Left renal pelvis (tissue), 4 donors: ENCODE measurements around the gene MCFD2. TPM values are rescaled to one million over a fixed set of nuclear protein-coding genes. Genes with fewer than 3 reads are reported as not detected.

ENCODE experiments used
- DNase-seq, 4 donors: peaks; one replicate each; pipeline ENCODE4 v3.0.0-alpha.2; 2013; ENCODE audit warnings: low read depth in 4 of 4, low spot score in 3 of 4
- polyA plus RNA-seq, 4 donors: library from polyadenylated mRNA; unstranded; fragments of 120-200 nt; gene quantifications; one replicate each; pipeline ENCODE4 v1.2.1, GENCODE V29; 2013; ENCODE audit not compliant: insufficient read length in 4 of 4

MCFD2 gene
- polyA plus RNA-seq, result 100 to 1,000 TPM in 1 of 4 donors, 10 to 100 TPM in 3; 83.9 to 105 (median 96.3) TPM

DNA sequence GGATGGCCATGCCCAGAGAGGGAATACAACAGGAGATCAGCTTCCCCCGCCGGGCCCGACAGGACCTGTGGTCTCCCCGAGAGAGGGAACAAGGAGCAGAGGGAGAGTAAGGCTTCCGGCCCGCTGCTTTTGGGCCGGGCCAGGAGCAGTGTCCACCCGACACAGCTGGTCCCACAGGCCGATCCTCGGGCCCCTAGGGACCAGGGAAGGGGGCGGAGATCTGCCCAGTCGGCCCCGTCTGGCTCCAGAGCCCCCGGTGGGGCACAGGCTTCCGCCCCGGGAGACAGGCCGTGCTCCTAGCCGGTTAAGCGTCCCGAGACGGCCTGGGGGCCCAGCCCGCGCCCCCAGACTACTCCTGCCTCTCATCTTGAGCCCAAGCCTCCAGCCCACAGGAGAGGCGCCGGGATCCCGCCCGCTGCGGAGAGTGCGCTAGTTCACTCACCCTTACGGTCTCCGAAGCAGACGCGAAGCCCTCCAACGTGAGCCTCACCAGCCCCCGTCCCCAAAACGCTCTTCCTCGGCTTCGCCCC lies at the start of gene MCFD2:
MCFD2 (minus strand) TSS at position 526 of the 530 bp plus-strand sequence. CDS start 6,635 bp downstream, outside the sequence.
- DNase-seq, result no peak

DNA sequence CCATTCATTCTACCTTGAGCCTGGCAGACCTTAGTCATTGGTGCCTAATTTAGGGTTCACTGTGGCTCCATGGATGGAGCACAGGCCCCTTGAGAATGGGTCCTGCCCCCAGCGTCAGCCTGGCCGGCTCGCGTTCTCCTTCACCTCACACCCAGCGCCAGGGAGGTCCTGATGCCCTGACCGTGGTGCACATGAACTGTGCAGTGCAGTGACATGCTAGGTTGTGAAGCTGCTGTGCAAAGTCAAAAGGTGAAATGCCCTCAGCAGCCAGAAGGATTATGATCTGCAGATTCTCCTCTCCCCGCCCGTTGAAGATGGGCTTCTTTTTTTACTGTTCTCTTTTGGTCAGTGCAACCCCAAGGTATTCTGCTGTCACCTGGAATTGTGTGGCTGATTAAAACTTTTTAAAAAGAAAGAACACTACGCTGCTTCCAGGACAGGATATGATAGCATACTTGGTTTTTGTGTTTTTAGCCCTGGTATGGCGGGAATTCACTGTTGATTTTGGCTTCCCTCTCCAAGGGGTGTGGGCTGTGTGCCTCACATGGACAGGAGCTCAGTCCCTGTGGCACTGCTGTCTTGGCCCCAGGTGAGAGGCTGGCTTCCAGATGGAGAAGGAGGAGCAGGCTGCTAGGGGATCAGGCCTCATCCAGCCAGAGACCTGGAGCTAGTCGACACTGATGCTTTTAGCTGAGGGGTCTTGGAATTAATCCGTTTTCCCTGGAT lies 49.4 kb upstream of the MCFD2 start:
- DNase-seq, result no peak

DNA sequence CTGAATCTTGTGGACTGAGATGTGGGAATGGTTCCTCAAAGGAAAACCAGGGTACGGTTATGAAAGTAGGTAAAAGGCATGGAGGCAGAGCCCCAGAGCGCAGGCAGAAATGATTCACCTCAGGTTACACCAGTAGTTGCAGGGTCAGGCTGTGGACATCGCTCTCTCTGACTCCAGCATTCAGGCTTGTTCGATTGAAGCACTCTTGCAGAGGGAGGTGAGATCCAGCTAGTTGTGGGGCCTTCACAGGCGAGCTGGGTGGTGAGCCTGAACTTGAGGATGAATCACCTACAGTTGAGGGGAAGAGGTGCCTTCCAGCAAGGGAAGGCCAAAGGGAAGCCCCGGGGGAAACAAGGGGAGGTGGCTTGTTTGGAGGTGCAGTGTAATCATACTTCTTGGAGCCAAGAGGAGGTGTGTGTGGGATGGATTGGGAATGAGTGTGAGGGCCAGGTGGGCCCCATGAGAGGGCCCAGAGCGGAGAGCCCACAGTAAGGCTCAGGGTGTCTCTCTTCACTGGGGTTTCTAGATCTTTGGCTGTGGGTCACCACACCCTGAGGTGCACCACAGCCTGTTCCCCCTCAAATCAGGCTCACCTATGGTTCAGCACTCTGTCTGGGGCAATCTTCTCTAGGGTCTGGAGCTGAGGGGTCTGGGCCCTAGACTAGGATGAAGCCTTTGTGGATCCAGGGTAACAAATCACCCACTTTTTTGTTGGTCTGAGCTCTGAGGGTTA lies 48.5 kb upstream of the MCFD2 start:
- no peak for DNase-seq

DNA sequence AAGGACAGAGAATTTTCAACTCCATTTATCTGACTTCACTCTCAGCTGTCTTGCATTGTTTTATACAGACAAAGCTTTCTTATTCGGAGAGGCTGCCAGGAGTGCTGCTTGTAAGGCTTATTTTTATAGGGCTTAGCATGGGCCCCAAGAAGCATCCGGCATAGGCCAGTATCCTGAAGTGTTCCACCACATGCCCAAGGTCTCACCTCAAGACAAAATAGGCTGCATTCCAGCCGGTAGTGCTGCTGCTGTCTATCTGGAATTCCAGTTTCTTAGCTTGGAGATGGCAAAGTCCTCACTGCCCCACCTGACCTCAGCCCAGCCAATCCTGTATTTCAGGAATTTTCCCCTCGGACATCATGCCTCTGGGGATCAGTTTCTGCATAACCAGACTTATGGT lies 47.6 kb upstream of the MCFD2 start:
- DNase-seq, result no peak

DNA sequence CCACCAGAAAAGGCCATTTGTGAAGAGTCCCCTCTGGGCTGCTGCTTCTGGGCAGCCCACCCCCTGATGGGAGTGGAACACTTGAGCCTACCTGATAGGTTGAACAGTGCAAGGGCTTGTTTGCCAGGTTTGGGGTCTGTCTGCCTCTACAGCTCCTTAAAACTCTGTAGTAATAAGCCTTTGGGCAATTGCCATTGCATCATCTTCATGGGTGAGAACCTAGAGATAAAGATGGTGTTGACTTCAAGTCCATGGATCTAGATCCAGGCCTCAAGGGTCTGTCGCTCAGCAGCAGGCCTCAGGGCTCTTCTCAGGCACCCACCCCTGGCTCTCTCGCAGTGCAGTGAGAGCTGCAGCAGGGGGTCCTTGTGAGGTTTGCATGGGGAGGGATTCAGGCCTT lies 47.1 kb upstream of the MCFD2 start:
- DNase-seq, result no peak

DNA sequence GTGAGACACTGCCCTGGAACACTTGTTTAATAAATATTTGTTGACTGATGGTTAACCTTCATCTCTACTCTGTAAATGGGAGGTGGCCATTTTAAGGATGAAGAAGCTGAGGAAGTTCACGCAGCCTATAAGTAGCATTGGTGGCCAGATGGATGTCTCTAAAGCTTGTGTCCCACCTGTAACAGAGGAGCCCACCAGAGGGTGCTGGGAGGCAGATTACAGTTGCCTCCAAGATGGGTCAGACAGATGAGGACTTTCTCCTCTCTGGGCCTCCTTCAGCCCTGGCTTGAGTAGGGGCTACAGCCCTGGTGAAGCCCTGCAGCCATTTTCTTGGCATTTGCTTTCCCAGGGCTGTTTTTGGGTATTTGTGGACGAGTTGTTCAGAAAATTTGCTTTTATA lies 45.0 kb upstream of the MCFD2 start:
- DNase-seq, result no peak

DNA sequence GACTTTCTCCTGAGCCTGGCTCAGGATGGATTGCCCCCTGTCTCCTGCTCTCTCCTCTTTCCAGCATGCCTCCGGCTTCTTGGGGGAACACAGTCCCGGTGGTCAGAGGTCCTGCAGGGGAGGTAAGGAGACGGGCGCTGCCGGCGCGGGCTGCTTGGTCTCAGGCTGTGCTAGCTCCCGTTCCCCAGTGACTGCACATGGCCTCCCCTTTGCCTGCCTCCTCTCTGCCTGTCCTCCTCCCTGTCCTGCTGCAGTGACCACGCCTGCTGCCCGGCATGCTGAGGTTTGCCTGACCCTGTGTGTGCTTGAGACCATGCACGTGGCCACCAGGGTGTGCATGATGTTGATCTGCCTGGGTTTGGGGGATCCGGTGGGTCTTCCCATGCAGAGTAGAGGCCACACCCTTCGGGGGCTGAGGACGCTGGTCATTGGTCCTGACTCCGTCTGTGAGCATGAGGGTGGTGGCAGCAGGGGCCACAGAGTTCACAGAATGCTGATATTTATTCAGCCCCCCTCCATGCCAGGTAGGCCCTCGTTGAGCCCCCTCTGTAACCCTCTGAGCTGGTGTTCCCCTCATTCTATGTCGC lies 42.9 kb upstream of the MCFD2 start:
- DNase-seq, result no peak

DNA sequence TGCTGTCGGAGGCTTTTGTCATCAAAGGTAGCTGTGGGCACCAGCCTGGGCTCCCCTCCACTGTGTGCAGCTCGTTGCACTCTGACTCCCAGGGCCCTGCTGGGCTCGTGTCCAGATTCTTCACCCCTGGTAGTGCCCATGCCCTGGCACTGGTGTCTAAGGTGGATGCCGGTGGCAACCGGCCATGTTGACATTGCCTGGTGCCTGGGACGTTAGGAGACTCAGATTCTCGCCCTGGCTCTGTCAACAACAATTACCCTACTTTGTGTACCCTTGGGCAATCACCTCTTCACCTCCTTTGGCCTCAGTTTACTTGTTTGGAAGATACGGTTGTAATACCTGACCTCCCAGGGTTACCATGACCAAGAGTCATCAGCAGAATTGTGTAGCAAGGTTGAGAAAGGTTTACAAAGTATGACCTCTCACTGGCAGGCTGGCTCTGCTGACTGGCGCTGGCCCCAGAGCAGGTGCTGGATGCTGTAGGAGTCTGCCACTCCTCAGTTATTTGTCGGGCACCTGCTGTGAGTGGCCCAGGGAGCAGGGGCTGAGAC lies 41.5 kb upstream of the MCFD2 start:
- DNase-seq, result no peak

DNA sequence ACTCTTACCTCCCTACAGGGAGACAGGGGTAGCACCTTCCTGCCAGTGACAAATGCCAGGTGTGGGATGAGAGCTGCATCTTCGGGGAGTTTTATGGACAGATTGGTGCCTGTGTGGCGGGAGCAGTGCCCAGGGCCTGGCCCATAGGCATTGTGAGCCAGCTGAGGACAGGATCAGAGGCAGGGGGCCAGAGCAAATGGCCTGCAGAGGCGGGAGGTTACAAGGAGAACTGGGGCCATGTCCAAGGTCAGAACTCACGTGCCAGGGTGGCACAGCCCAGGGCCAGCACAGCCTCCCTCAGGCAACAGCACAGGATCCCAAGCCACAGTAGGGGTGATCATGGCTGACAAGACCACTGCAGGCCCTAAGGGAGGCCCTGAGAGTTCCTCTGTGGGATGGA lies 40.2 kb upstream of the MCFD2 start:
- no peak for DNase-seq

DNA sequence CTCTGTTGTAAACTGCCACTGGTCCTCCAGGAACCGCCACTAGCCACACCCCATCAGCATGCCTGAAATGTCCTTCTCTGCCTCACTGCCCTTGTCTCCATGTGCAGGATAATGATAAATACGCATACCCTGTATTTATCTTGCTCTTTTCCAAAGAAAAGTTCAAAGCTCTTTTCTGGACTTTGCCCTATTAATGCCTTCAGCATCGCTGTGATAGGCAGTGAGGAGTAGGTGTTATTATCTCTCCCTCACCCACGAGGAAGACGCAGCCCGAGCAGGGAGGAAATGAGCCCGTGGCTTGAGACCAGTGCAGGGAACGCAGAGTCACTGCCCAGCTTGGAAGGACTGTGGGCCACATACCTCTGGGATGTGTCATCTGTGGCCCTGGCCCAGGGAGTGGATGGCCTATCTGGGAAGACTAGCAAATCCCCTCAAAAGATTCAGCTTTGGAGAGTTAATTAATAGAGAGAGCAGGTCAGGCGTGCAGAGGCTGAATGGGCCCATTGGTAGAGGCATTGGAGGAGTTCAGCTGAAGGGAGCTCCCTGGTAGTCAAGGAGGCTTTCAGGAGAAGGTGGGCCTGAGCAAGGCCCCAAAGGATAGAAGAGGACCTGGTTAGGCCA lies 39.5 kb upstream of the MCFD2 start:
- DNase-seq, result no peak

DNA sequence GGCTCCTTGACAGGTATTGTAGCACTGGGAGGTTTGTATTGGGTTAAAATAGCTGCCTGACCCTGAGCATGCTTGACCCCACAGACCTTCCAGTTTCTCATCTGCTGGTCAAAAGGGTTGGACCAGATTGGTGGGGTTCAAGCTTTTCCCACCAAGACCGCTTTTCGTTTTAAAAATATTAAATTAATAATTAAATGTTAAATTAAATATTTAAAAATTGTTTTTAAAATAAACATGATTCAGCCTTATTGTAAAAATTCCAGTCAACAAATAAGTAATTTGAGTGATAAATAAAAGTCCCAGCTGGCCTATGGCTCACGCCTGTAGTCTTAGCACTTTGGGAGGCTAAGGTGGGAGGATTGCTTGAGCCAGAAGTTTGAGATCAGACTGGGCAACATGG lies 36.6 kb upstream of the MCFD2 start:
- no peak for DNase-seq

DNA sequence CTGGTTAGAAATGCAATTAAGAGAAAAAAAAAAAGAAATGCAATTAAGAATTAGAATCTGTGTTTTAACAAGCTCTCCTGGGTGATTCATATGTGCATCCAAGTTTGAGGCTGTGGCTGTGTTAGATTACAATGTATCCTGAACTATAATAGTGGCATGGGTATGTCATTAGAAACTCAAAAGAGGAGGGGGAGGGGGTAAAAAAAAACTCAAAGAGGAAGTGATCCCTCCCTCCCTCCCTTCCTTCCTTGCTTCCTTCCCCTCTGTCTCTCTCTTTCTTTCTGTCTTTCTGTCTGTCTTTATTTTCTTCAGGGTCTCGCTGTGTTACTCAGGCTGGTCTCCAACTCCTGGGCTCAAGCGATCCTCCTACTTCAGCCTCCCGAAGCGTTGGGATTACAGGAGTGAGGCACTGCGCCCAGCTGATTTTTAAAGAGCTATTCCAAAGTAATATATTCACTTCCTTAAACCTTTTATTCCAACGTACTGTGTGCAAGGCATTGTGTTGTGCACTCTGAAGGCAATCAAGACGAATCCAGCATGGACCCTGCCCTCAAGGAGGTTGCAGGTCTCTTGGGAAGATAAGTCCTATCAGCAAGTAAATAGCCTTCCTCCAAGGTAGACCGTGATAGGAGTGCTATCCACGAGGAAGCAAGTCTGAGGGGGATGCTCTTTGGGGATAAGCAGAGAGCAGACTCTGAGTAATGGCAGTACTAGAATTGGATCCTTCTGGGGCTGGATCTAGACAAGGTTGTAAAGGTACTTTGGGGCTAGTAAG lies 35.9 kb upstream of the MCFD2 start:
- DNase-seq, result no peak

DNA sequence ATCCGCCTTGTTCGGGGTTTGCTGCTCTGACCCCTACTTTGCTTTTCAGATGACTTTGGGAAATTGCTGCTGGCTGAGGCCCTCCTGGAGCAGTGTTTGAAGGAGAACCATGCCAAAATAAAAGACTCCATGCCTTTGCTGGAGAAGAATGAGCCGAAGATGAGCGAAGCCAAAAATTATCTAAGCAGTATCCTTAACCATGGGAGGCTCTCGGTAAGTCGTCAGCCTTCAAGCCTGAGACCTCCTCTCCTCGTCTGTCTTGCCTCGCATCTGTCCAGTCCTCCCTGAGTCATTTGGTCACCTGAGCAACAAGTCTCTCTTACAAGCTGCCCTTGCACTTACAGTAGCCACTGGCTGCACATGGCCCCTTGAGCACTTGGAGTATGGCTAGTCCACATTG lies 34.7 kb upstream of the MCFD2 start:
- no peak for DNase-seq

DNA sequence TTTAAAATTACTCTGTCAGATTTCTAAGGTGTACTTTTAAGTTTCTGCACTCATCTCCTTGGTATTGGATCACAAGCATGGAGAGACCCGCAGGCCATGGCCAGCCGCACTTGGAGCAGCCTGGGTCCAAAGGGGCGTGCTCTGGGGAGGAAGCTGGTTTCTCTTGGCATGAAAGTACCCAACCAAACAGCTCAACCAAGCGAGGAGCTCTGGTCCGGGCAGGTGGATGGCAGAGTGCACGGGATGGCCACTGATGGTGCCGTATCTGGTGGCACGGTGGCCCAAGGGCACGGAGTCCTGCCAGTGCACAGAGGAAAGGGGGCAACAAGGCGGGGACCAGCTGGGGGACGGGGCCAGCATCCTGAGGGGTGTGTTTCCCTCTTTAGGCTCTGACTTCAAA lies 32.2 kb upstream of the MCFD2 start:
- no peak for DNase-seq

DNA sequence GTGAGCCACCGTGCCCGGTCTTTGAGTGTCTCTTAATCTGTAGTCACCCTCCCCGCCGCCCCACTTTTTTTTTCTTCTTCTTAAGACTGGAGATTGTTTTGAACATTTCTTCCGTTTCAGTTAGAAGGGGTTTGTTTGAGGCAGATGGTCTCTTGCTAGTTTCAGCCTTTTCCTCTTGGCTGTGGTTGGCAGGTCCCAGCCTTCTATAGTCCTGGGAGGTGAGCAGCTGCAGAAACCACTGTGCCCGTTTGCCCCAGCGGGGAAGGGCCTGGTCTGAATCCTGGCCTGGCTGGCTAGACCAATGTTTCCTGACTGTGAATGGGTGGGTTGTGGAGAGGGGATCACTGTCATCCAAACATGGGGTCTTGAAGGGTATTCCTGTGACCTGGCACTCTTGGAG lies 30.1 kb upstream of the MCFD2 start:
- no peak for DNase-seq

DNA sequence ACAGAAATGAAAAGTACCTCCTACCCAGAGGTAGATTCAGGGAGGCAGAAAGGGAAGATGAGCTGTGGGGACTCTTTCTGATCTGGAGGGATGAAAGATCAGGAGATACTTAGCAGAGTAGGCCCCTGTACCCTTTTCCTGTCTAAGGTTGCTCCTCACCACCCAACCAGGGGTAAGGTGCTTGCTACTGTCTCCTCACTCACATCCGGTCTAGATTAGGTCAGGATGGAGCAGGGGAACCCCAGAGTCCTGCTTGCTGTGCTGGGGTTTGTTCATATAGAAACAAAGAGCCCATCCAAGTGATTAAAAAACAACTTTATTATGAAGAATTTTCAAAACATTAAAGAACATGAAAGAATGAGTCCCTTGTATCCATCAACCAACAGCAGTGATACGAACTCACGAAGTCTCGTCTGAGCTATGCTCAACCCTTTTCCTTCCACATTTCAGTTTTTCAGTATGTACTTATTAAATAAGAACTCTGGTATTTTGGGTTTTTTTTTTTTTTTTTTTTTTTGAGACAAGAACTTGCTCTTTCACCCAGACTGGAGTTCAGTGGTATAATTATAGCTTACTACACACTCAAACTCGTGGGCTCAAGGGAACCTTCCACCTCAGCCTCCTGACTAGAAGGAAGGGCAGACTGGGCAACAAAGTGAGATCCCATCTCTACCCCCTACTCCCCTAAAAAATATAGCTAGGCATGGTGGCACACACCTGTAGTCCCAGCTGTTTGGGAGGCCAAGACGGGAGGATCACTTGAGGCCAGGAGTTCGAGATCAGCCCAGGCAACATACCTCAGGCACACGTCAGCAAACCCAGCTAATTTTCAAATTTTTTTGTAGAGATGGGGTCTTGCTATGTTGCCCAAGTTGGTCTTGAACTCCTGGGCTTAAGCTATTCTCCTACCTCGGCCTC lies 28.5 kb upstream of the MCFD2 start:
- DNase-seq, result no peak

DNA sequence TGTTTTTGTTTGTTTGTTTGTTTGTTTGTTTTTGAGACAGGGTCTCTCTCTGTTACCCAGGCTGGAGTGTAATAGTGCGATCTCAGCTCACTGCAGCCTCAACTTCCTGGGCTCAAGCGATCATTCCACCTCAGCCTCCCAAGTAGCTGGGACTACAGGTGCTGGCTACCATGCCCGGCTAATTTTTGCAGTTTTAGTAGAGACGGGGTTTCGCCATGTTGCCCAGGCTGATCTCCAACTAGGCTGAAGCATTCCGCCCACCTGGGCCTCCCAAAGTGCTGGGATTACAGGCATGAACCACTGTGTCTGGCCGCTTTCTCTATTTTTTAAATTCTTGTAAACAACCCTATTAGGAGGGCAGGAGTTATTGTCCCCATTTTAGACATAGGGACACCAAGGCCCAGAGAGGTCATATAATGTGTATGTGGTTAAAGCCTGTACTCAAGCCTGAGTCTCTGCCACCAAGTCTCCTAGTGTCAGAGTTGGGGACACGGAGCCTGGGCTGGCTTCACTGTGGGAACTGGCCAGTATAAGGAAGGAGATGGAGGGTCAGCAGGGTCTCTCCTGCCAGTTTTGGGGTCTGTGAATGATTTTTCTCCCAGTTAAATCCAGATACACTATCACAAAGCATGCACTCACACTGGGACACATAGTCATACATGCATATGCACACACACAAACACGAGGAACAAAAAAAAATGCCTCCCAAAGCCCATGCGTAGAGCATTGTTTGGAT lies 27.5 kb upstream of the MCFD2 start:
- DNase-seq, result no peak

DNA sequence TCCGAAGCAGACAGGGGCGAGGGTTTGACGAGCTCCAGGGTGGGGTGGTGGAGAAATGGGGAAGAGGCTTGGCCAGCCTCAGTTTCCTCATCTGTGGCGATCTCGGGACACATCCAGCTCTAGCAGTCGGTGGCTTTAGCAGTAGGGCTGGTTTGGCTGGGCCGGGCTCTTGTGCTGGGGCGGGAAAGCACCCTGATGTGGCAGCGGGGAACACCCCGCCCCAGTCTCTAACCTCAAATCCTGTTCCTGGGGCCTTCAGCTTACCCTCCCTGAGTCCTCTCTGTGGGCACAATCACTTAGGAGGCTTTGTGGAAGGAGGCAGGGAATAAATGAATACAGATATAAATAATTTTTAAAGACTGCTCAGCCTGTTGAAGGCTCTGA lies 26.5 kb upstream of the MCFD2 start:
- DNase-seq, result no peak
